Breast epithelium (tissue), 4 donors: Measurements from ENCODE around the gene CNTNAP3B. TPM values are rescaled to one million over a fixed set of nuclear protein-coding genes. Genes with fewer than 3 reads are reported as not detected.
"Not testable (repeated sequence)": the region's sequence is repeated elsewhere in the genome, so short reads cannot be mapped to it uniquely, and the experiment has no call there.

Experiments
- DNase-seq, 2 donors: peaks; one replicate each; pipeline ENCODE4 v3.0.0-alpha.2; 2019; ENCODE audit warnings: low spot score in 2 of 2
- H3K27ac ChIP-seq, 2 donors: fragments of 200-600 bp; sonication (generic) in 1 of 2; one replicate each; pipeline ENCODE4 v1.5.1; 2016 to 2019; ENCODE audit warnings: mild to moderate bottlenecking in 1 of 2
- H3K27me3 ChIP-seq, 2 donors: fragments of 200-600 bp; sonication (generic) in 1 of 2; one replicate each; pipeline versions ENCODE4 v1.5.1 to v1.6.0; 2017 to 2019; ENCODE audit warnings: control low read depth in 1 of 2, mild to moderate bottlenecking in 1 of 2
- H3K36me3 ChIP-seq: fragments of 200-600 bp; one replicate; pipeline ENCODE4 v1.5.1; 2019
- H3K4me1 ChIP-seq, 2 donors: fragments of 200-600 bp; sonication (generic); one replicate each; pipeline ENCODE4 v1.5.1; 2016 to 2019; ENCODE audit warnings: control low read depth in 1 of 2
- H3K4me3 ChIP-seq, 3 donors: fragments of 200-600 bp; sonication (generic); 1 replicate in 2 of 3; 2 replicates in 1 of 3; pipeline ENCODE4 v1.5.1; 2016 to 2019; ENCODE audit warnings: mild to moderate bottlenecking in 3 of 3, moderate library complexity in 2 of 3
- H3K9me3 ChIP-seq, 2 donors: fragments of 200-600 bp; sonication (generic) in 1 of 2; one replicate each; pipeline ENCODE4 v1.5.1; 2016 to 2019; ENCODE audit warnings: control low read depth in 1 of 2
- intact Hi-C: fragments of 100-400 bp; cut with DNase I; formaldehyde crosslinking; loops from one replicate; pipeline ENCODE4 v1.15.1; 2023; ENCODE audit warnings: low total_unique reads
- total RNA-seq, 3 donors: library from RNA; depleted of rRNA; stranded (reverse); fragments of >200 nt; gene quantifications; one replicate each; pipeline ENCODE4 v1.1.0, GENCODE V29; 2016

The CNTNAP3B gene
- total RNA-seq, 3 donors from 2014 or later: 17.6 to 52.4 (median 46.7) TPM

DNA sequence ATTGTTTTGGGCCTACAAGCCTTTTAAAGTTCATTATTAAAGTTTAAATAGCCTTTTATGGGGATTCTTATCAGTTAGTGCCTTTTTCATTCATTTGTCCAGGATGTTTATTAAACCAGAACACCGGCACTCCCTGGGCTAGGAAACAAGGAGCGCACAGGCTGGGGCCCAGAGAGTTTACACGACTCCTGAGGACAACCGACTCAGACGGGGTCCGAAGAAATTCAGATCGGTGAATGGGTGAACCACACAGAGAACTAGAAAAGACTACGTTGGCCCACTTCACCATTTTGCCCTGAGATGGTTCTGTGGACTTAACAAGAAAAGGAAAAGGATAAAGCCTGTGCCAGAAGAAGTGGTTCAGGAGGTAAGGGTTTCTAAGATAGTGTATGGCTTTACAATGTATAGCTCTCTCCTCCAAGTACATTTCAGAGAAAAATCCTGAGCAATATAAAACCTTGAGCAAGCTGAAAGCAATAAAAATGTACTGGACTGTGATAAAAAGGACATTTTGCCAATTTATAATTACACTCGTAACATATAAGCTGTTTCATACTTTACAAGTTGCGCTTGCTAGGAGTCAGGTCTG is 84.7 kb downstream of the CNTNAP3B start:
- H3K4me1 ChIP-seq, DNase-seq, intact Hi-C loops, H3K9me3 ChIP-seq, H3K4me3 ChIP-seq, H3K27me3 ChIP-seq, H3K27ac ChIP-seq, H3K36me3 ChIP-seq: not testable (repeated sequence)

DNA sequence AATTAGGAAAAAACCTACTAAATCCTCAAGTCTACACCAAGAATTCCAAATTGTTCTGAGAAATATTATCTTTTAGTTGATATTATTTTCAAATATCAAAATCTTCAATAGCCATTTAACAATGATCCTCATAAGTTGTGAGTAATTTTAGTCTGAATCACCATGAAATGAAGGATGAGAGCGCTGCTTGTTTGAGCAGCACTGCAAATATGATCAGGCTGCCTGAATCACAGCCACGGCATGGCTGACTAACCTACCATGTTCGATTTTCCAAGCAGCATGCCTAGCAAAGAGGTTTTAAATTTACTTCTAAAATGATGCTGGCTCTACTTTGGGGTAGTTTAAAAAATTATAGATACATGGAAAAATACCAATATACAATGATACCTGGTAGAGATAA is 95.7 kb downstream of the CNTNAP3B start:
- DNase-seq, H3K27ac ChIP-seq, intact Hi-C loops, H3K4me1 ChIP-seq, H3K27me3 ChIP-seq, H3K4me3 ChIP-seq, H3K36me3 ChIP-seq, H3K9me3 ChIP-seq: not testable (repeated sequence)

DNA sequence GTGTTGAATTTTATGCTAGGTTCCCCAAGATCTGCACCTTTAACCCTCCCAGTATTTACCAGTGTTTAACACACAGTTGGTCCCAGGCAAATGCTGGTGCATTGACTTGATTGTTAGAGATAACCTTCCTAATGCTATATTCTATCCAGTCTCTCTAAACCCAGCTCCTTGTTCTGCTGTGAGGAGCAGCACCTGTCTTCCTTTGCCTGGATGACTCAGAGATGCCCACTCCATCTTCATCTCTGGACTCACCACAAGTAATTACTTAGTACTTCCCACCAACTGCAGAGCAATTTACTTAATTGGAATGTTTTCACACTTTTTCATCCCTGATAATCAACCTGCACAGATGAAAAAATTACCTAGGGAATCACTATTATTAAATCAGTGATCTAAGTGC is 108.6 kb downstream of the CNTNAP3B start:
- DNase-seq, H3K27me3 ChIP-seq, H3K4me3 ChIP-seq, H3K4me1 ChIP-seq, H3K27ac ChIP-seq, intact Hi-C loops, H3K9me3 ChIP-seq, H3K36me3 ChIP-seq: not testable (repeated sequence)

DNA sequence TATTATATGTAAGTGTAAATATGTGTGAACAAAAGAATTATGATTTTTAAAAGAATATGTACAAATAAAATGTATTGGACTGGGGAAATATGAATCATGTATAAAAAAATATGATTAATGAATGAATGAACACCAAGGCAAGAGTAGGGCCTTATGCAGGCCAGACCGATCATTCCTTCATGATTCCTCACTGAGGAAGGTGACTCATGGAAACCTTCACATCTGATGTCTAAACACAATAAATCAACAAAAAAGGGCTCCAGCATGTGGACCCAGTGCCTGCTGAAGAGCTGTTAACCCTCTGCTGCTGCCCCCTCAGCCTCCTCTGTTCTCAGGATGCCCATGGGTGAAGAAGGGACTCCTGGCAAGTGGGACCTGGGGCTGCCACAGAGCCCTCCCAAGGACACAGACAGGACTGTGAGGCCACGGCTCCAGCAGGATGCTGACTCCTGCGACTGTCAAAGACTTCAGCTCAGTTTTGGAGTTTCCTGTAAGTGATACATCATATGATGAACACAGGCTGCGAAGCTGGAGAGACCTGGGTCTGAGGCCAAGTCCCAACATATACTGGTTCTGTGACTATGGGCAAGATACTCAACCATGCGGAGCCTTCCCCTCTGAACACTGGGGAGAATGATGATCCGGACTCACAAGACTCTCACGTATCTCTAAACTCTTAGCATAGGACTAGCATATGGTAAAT is 110.9 kb downstream of the CNTNAP3B start:
- H3K27ac ChIP-seq, H3K36me3 ChIP-seq, H3K27me3 ChIP-seq, H3K9me3 ChIP-seq, DNase-seq, H3K4me1 ChIP-seq, H3K4me3 ChIP-seq, intact Hi-C loops: not testable (repeated sequence)

DNA sequence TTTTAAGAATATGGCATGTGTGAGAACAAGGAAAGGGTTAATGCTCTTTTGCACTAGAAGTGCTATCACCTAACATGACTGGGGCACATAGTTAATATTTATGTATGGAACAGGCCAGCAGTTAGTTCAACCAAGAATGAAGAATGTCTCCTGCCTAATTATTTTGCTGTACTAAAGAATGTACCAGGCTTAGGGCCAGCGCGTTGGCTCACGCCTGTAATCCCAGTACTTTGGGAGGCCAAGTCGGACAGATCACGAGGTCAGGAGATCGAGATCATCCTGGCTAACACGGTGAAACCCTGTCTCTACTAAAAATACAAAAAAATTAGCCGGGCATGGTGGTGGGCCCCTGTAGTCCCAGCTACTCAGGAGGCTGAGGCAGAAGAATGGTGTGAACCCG is 114.9 kb downstream of the CNTNAP3B start:
- H3K9me3 ChIP-seq, H3K4me3 ChIP-seq, H3K36me3 ChIP-seq, DNase-seq, intact Hi-C loops, H3K4me1 ChIP-seq, H3K27ac ChIP-seq, H3K27me3 ChIP-seq: not testable (repeated sequence)

DNA sequence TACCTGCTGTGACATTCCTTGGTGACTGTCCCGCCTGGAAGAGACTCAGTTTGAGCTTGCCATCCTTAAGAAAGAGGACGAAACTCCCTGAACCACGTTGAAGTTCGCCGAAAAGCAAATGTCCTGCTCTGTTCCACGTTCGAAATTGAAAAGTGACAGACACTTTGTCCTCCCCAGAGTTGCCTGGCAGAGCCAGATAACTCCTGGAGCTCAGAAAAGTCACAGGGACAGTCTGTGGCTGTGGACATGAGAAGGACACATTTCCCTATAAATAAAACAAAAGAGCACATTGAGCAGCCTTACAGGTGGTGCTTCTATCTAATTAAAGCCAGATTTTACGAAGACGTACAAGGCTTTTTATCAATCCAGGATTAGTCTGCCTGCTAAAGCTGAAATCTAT is 137.6 kb downstream of the CNTNAP3B start:
- H3K9me3 ChIP-seq, H3K4me1 ChIP-seq, intact Hi-C loops, H3K4me3 ChIP-seq, H3K27ac ChIP-seq, DNase-seq, H3K36me3 ChIP-seq, H3K27me3 ChIP-seq: not testable (repeated sequence)

DNA sequence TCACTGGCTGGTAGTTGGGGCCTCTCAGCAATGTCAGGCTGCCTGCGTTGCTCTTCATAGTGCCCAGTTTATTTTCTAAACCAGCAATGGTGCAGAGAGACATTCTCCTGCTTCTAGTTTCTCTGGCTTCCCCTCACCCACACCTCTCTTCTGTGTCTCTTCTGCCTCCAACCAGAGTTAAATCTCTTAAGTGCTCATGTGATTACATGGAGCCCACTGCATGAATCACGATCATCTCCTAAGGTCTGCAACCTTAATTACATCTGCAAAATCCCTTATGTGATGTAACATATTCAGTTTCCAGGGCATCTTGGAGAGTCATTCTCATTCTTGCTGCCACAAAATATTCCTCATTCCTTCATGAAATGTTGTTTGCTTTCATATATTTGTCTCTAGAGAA is 149.0 kb downstream of the CNTNAP3B start:
- DNase-seq, H3K27me3 ChIP-seq, H3K36me3 ChIP-seq, intact Hi-C loops, H3K4me1 ChIP-seq, H3K9me3 ChIP-seq, H3K4me3 ChIP-seq, H3K27ac ChIP-seq: not testable (repeated sequence)

DNA sequence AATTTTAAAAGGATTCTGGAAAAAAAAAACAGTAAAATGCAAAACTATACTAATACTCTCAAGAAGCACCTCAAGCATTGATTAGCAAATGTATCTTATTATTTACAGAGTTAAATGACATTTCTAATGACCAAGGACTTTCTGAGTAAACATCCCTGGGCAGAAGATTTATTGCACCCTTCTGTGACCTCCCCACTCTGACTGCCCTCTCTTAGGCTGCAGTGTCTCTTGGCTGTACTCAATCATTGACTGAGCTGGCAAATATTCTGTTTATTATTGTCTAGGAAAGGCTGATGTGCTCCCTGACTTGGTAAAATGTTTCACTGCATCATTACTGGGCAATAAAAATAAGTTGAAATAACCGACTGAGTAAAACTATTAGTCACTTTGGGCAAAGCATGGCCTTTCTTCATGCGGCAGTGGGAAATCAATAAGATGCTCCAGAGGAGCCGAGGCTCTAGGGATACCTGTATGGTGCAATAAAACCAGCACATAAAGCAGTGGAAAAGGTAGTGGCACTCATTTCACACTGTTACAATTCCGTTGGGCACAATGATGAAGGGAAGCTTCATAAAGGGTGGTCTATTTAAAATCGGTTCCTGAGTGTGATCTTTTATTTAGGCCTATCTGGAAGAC is 151.1 kb downstream of the CNTNAP3B start:
- DNase-seq, intact Hi-C loops, H3K27ac ChIP-seq, H3K4me3 ChIP-seq, H3K27me3 ChIP-seq, H3K9me3 ChIP-seq, H3K36me3 ChIP-seq, H3K4me1 ChIP-seq: not testable (repeated sequence)

DNA sequence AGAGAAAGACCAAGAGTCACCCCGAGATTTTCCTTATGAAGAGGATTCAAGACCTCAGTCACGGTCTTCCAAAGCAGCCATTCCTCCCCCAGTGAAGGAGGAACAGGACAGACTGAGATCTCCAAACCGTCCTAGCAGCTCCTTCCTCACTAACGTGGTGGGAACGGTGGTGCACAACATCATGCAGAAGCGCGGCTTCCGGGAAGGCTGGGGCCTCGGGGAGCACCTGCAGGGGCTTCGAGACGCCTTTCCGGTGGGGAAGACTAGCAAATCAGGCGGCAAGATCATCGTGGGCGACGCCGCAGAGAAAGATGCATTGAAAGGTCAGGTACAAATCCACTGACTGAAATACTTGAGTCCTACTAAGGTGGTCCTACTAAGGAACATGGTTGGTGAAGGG is 154.3 kb downstream of the CNTNAP3B start:
- H3K4me1 ChIP-seq, H3K9me3 ChIP-seq, intact Hi-C loops, H3K4me3 ChIP-seq, DNase-seq, H3K27ac ChIP-seq, H3K36me3 ChIP-seq, H3K27me3 ChIP-seq: not testable (repeated sequence)

DNA sequence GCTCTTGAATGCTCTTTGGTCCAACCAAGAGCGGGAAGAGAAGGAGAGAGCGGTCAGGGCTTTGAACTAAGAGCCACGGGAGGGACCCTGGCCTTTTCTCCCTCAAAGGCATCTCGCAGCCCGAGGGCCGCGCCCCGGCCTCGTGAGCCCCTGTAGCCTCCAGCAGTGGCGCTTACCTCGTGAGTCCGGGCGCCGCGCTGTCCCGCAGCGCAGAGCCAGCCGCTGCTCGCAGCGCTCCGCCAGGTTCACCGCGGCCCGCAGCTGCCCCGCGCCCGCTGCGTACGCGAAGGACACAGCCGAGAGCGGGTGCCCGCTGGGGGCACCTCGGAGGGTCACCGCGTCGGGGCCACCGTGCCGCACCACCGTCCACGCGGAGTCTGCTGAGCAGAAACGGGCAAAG is 176.2 kb downstream of the CNTNAP3B start:
- DNase-seq, intact Hi-C loops, H3K9me3 ChIP-seq, H3K36me3 ChIP-seq, H3K4me1 ChIP-seq, H3K4me3 ChIP-seq, H3K27ac ChIP-seq, H3K27me3 ChIP-seq: not testable (repeated sequence)

DNA sequence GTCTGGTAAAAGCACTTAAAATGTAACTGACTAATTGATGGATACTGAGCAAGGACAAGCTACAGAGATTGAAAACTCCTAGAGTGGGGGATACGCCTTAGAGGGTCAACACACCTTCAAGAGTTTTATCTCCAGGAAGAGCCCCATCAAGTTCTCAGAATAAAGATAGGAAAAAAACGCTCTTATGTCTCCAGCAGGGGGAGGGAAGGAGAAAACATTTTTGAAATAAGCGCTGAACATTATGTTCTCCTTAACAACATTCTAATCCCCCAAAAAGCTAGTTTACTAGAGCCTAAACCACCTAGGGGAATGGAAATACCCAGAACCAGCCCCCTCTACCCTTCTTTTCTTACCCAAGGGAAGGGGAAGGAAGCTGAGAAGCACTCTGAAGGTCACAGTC is 187.5 kb downstream of the CNTNAP3B start:
- H3K9me3 ChIP-seq, H3K4me3 ChIP-seq, H3K27ac ChIP-seq, H3K4me1 ChIP-seq, intact Hi-C loops, H3K36me3 ChIP-seq, DNase-seq, H3K27me3 ChIP-seq: not testable (repeated sequence)

DNA sequence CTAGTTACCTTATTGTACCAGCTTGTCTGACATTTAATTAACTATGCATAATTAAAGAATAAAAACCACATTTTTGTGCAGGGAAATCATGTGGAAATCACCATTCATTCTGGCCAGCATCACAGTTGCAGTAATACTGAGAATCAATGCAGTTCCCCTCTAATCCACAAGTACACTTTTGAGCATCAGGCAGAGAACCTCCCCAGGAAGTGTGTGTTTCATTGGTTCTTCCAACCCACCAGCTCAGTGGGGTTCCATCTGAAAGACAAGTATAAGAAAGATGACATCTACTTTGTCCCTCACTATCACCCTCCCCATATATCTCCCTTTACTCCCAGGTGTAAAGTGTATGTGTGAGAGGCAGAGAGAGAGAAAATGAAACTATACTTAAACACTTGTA is 191.1 kb downstream of the CNTNAP3B start:
- H3K4me3 ChIP-seq, H3K27ac ChIP-seq, intact Hi-C loops, DNase-seq, H3K9me3 ChIP-seq, H3K36me3 ChIP-seq, H3K4me1 ChIP-seq, H3K27me3 ChIP-seq: not testable (repeated sequence)

DNA sequence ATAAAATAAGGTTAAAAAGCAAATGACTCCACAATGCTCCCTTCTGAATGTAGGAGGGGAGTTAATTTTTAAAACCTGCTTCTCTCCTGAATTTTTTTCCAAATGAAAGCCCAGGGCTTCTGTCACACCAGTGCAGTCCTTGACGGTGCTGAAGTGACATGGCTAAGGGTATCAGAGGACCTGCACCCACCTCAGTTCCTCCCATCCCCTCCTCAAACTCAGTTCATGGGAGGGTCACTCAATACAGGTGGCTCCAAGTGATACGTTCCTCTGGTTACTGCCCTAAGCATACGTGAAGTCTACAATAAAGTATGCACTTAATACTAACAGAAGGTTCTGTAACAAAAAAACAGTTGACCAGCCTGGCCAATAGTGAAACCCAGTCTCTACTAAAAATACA is 193.5 kb downstream of the CNTNAP3B start:
- H3K27me3 ChIP-seq, intact Hi-C loops, H3K36me3 ChIP-seq, H3K9me3 ChIP-seq, H3K4me3 ChIP-seq, H3K4me1 ChIP-seq, DNase-seq, H3K27ac ChIP-seq: not testable (repeated sequence)

DNA sequence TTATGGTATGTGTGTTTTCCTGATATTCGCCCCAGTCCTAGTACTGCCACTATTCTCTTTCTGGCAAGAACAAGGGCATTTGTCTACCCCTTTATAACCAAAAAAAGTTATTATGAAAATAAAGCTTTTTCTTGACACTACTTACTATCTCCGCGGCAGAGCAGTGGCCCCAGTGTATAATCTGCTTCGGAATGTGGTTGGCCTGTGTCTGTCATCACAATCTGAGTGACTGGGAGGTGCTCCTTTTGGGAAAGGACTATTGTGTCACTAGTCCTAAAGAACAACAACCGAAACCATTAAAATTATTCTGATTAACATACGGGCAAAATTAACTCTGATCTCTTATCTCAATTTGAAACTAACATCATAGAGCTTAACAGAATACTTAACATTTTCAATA is 200.1 kb downstream of the CNTNAP3B start:
- H3K36me3 ChIP-seq, H3K9me3 ChIP-seq, H3K27me3 ChIP-seq, DNase-seq, intact Hi-C loops, H3K4me3 ChIP-seq, H3K27ac ChIP-seq, H3K4me1 ChIP-seq: not testable (repeated sequence)
